Keratinocyte (primary cell): Measurements from ENCODE around the gene CHN2. TPM values are rescaled to one million over a fixed set of nuclear protein-coding genes. Genes with fewer than 3 reads are reported as not detected.

ENCODE experiments used
- DNase-seq: peaks from one replicate; pipeline ENCODE4 v3.0.0-alpha.2; 2011; ENCODE audit warnings: low read depth, missing footprints, low spot score
- FAIRE-seq: peaks from 2 replicates; lab custom pipeline; 2011; peaks lifted over from hg19 to GRCh38; lab: Jason Lieb, UNC
- H2AFZ ChIP-seq: 2 replicates; pipeline ENCODE4 v1.6.0; 2012; ENCODE audit warnings: low read length, control low read depth, inconsistent platforms; ENCODE audit not compliant: control insufficient read depth
- H3K27ac ChIP-seq: 2 replicates; pipeline ENCODE4 v1.5.1; 2011; ENCODE audit warnings: low read length; ENCODE audit not compliant: control insufficient read depth, insufficient read depth
- H3K27me3 ChIP-seq: 3 replicates; pipeline ENCODE4 v1.6.0; 2011; ENCODE audit warnings: low read length; ENCODE audit not compliant: control insufficient read depth, insufficient read depth; ENCODE audit errors: extremely low read depth
- H3K36me3 ChIP-seq, 2 experiments: 2 replicates in 1 of 2; 3 replicates in 1 of 2; pipeline ENCODE4 v1.5.1; 2011; ENCODE audit warnings: low read length in 2 of 2, mild to moderate bottlenecking in 1 of 2; ENCODE audit not compliant: control insufficient read depth in 2 of 2, insufficient read depth in 2 of 2; ENCODE audit errors: extremely low read depth in 1 of 2
- H3K4me1 ChIP-seq: 3 replicates; pipeline ENCODE4 v1.5.1; 2011; ENCODE audit warnings: low read length; ENCODE audit not compliant: control insufficient read depth, insufficient read depth; ENCODE audit errors: extremely low read depth
- H3K4me2 ChIP-seq: 3 replicates; pipeline ENCODE4 v1.6.0; 2011; ENCODE audit warnings: low read depth, low read length; ENCODE audit not compliant: control insufficient read depth, insufficient read depth; ENCODE audit errors: extremely low read depth
- H3K4me3 ChIP-seq, 3 experiments: fragments of 200-600 bp in 1 of 3; sonication (generic) in 1 of 3; 2 replicates in 2 of 3; 3 replicates in 1 of 3; pipeline ENCODE4 v1.5.1; 2011 to 2016; ENCODE audit warnings: low read length in 3 of 3, mild to moderate bottlenecking in 3 of 3, control low read depth in 2 of 3, inconsistent platforms in 1 of 3, low read depth in 1 of 3, mixed read lengths in 1 of 3, mixed run types in 1 of 3, moderate library complexity in 1 of 3; ENCODE audit not compliant: control insufficient read depth in 2 of 3, insufficient read depth in 2 of 3; ENCODE audit errors: extremely low read depth in 1 of 3
- H3K79me2 ChIP-seq: 2 replicates; pipeline ENCODE4 v1.6.0; 2012; ENCODE audit warnings: low read length; ENCODE audit not compliant: control insufficient read depth, insufficient read depth
- H3K9ac ChIP-seq: 3 replicates; pipeline ENCODE4 v1.6.0; 2011; ENCODE audit warnings: low read length; ENCODE audit not compliant: control insufficient read depth, insufficient read depth; ENCODE audit errors: extremely low read depth
- H3K9me1 ChIP-seq: 3 replicates; pipeline ENCODE4 v1.6.0; 2011; ENCODE audit warnings: low read length; ENCODE audit not compliant: control insufficient read depth, insufficient read depth; ENCODE audit errors: extremely low read depth
- H3K9me3 ChIP-seq: 2 replicates; pipeline ENCODE4 v1.5.1; 2012; ENCODE audit warnings: low read depth, low read length; ENCODE audit not compliant: control insufficient read depth
- H4K20me1 ChIP-seq: 3 replicates; pipeline ENCODE4 v1.6.0; 2011; ENCODE audit warnings: low read length; ENCODE audit not compliant: control insufficient read depth, insufficient read depth; ENCODE audit errors: extremely low read depth
- EZH2 ChIP-seq: IDR thresholded peaks from one replicate; pipeline ENCODE4 v1.6.1; 2012; ENCODE audit warnings: inconsistent platforms, mild to moderate bottlenecking, low read length, moderate library complexity
- dilution Hi-C: fragments of 300-500 bp; cut with MboI; formaldehyde crosslinking; loops from one replicate; pipeline ENCODE4 v1.7.0; 2020; ENCODE audit warnings: low sequenced_read_pairs; ENCODE audit not compliant: extremely low pct_ligation_motif_present
- polyA plus RNA-seq, 5 experiments: library from polyadenylated mRNA; depleted of rRNA in 3 of 5; stranded (reverse) in 3 of 5; stranded (forward) in 1 of 5; unstranded in 1 of 5; fragments of >200 nt; gene quantifications; 1 replicate in 1 of 5; 2 replicates in 3 of 5; 3 replicates in 1 of 5; pipeline versions ENCODE4 v1.2.1 to v1.2.3, GENCODE V29; 2011 to 2012; ENCODE audit warnings: missing spikeins in 2 of 5, low read depth in 1 of 5, low replicate concordance in 1 of 5
- TF ChIP-seq, protein P1 (sequence below), 3 experiments: IDR thresholded peaks in 1 of 3; conservative IDR thresholded peaks in 1 of 3; optimal IDR thresholded peaks in 1 of 3; 2 replicates in 2 of 3; 3 replicates in 1 of 3; pipeline versions ENCODE3 to v1.5.1; 2011; ENCODE audit warnings: low read length in 3 of 3, mild to moderate bottlenecking in 3 of 3, moderate library complexity in 2 of 3, control low read depth in 1 of 3, inconsistent platforms in 1 of 3; ENCODE audit not compliant: insufficient read depth in 2 of 3; ENCODE audit errors: extremely low read depth in 1 of 3

Gene CHN2
- polyA plus RNA-seq, 1 donor (not counting 4 experiments of a cell fraction or from before 2014, with no cell fraction given): 1.8 TPM

- H3K9ac ChIP-seq: no peak overlapping the region
- TF ChIP-seq, protein P1, sequence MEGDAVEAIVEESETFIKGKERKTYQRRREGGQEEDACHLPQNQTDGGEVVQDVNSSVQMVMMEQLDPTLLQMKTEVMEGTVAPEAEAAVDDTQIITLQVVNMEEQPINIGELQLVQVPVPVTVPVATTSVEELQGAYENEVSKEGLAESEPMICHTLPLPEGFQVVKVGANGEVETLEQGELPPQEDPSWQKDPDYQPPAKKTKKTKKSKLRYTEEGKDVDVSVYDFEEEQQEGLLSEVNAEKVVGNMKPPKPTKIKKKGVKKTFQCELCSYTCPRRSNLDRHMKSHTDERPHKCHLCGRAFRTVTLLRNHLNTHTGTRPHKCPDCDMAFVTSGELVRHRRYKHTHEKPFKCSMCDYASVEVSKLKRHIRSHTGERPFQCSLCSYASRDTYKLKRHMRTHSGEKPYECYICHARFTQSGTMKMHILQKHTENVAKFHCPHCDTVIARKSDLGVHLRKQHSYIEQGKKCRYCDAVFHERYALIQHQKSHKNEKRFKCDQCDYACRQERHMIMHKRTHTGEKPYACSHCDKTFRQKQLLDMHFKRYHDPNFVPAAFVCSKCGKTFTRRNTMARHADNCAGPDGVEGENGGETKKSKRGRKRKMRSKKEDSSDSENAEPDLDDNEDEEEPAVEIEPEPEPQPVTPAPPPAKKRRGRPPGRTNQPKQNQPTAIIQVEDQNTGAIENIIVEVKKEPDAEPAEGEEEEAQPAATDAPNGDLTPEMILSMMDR (optimal IDR thresholded peaks at IDR 0.05 in 1 of 3, IDR thresholded peaks at IDR 0.05 in 1 of 3, conservative IDR thresholded peaks at IDR 0.05 in 1 of 3; ENCODE audit: extremely low read depth in 1 of 3, insufficient read depth in 2 of 3, low read length in 3 of 3): no peak
- TF ChIP-seq EZH2: no peak
- H3K9me1 ChIP-seq: no peaks in the 10 kb centered on the region
- H4K20me1 ChIP-seq: no peaks in the 10 kb centered on the region
- H3K9me3 ChIP-seq: no peaks in the 10 kb centered on the region
- DNase-seq: no peak
- H3K4me3 ChIP-seq: no peak overlapping the region
- H2AFZ ChIP-seq: no peak overlapping the region
- H3K4me2 ChIP-seq: no peak overlapping the region
- no peaks in the 10 kb centered on the region for H3K4me1 ChIP-seq
- FAIRE-seq: no peak
- H3K27me3 ChIP-seq: no peaks in the 10 kb centered on the region
- no peak overlapping the region for H3K27ac ChIP-seq
- dilution Hi-C loops: no loop called here
- H3K36me3 ChIP-seq: no peaks in the 10 kb centered on the region
- no peaks in the 10 kb centered on the region for H3K79me2 ChIP-seq
These were observed 270.2 kb downstream of the CHN2 start for GRCh38 chr7:29464753-29465152.

GRCh38 chr7:29467193-29467926 is 272.8 kb downstream of the CHN2 start:
- H3K9ac ChIP-seq: no peak overlapping the region

More at GRCh38 chr7:29467193-29467926, 272.8 kb downstream of the CHN2 start:
- Histone ChIP-seq H3K4me3 (no peak overlapping the region), H3K27me3 (no peaks in the 10 kb centered on the region), H3K36me3 (no peaks in the 10 kb centered on the region), H2AFZ (no peak overlapping the region), H3K27ac (no peak overlapping the region), H3K9me3 (no peaks in the 10 kb centered on the region), H4K20me1 (no peaks in the 10 kb centered on the region), H3K4me1 (no peaks in the 10 kb centered on the region), H3K9me1 (no peaks in the 10 kb centered on the region), H3K4me2 (no peak overlapping the region), H3K79me2 (no peaks in the 10 kb centered on the region)
- dilution Hi-C loops: no loop called here
- TF ChIP-seq EZH2: no peak
- TF ChIP-seq, protein P1 (optimal IDR thresholded peaks at IDR 0.05 in 1 of 3, IDR thresholded peaks at IDR 0.05 in 1 of 3, conservative IDR thresholded peaks at IDR 0.05 in 1 of 3; ENCODE audit: extremely low read depth in 1 of 3, insufficient read depth in 2 of 3, low read length in 3 of 3): no peak
- DNase-seq (no peak), FAIRE-seq (no peak)
